Nephron (organoid): ENCODE results near the gene FBH1.
"Not testable (repeated sequence)": the region's sequence is repeated elsewhere in the genome, so short reads cannot be mapped to it uniquely, and the experiment has no call there.

ENCODE experiments used
- H3K27ac Mint-ChIP-seq, 3 experiments: 2 replicates each; pipeline ENCODE4 v1.8.0; 2020; ENCODE audit warnings: mixed read lengths in 3 of 3, mild to moderate bottlenecking in 2 of 3, moderate library complexity in 1 of 3
- H3K27me3 Mint-ChIP-seq: 2 replicates; pipeline ENCODE4 v1.8.0; 2021; ENCODE audit warnings: low read depth, mild to moderate bottlenecking, moderate library complexity, mixed read lengths
- H3K36me3 Mint-ChIP-seq: 2 replicates; pipeline ENCODE4 v1.8.0; 2020; ENCODE audit warnings: low read depth, mixed read lengths
- H3K4me1 Mint-ChIP-seq: 2 replicates; pipeline ENCODE4 v1.8.0; 2020; ENCODE audit warnings: mixed read lengths
- H3K4me3 Mint-ChIP-seq, 3 experiments: 2 replicates each; pipeline ENCODE4 v1.8.0; 2020; ENCODE audit warnings: mild to moderate bottlenecking in 3 of 3, mixed read lengths in 3 of 3, moderate library complexity in 2 of 3
- H3K9me3 Mint-ChIP-seq: 2 replicates; pipeline ENCODE4 v1.8.0; 2020; ENCODE audit warnings: mixed read lengths
- CTCF ChIP-seq, 3 experiments: fragments of 200-600 bp; sonication (generic); IDR thresholded peaks; one replicate each; pipeline ENCODE4 v1.5.0; 2021; ENCODE audit warnings: antibody characterized with exemption in 3 of 3; ENCODE audit not compliant: unreplicated experiment in 3 of 3

FBH1 gene

GRCh38 chr10:5860066-5860465, 30.0 kb upstream of the FBH1 start:
- H3K36me3 Mint-ChIP-seq: peaks cover 32% of the 10 kb centered on the region
- no peak overlapping the region for H3K4me3 Mint-ChIP-seq
- H3K27ac Mint-ChIP-seq: no peak overlapping the region
- no peak for TF ChIP-seq CTCF (IDR thresholded peaks at IDR 0.05; ENCODE audit: unreplicated experiment in 3 of 3)
- H3K9me3 Mint-ChIP-seq: no peaks in the 10 kb centered on the region
- H3K4me1 Mint-ChIP-seq: peaks cover 4% of the 10 kb centered on the region
- H3K27me3 Mint-ChIP-seq: peaks cover 3% of the 10 kb centered on the region

- TF ChIP-seq CTCF (IDR thresholded peaks at IDR 0.05; ENCODE audit: unreplicated experiment in 3 of 3): no peak
- H3K4me3 Mint-ChIP-seq: no peak overlapping the region
- no peak overlapping the region for H3K27ac Mint-ChIP-seq
- H3K27me3 Mint-ChIP-seq: no peaks in the 10 kb centered on the region
- H3K9me3 Mint-ChIP-seq: peaks cover 2% of the 10 kb centered on the region
- peaks cover 46% of the 10 kb centered on the region for H3K36me3 Mint-ChIP-seq
- peaks cover 4% of the 10 kb centered on the region for H3K4me1 Mint-ChIP-seq
These were observed 27.6 kb upstream of the FBH1 start for GRCh38 chr10:5862360-5862961.

- H3K36me3 Mint-ChIP-seq: peaks cover 53% of the 10 kb centered on the region
- not testable (repeated sequence) for H3K27me3 Mint-ChIP-seq, H3K4me1 Mint-ChIP-seq, H3K4me3 Mint-ChIP-seq, H3K27ac Mint-ChIP-seq, H3K9me3 Mint-ChIP-seq
These were observed 26.9 kb upstream of the FBH1 start for GRCh38 chr10:5862981-5863685.

- H3K27me3 Mint-ChIP-seq, H3K4me1 Mint-ChIP-seq, H3K4me3 Mint-ChIP-seq, H3K9me3 Mint-ChIP-seq, H3K27ac Mint-ChIP-seq: not testable (repeated sequence)
- H3K36me3 Mint-ChIP-seq: peaks cover 70% of the 10 kb centered on the region
These were observed 23.5 kb upstream of the FBH1 start for GRCh38 chr10:5866451-5867081.

- not testable (repeated sequence) for H3K4me3 Mint-ChIP-seq, H3K27me3 Mint-ChIP-seq, H3K9me3 Mint-ChIP-seq, H3K27ac Mint-ChIP-seq, H3K4me1 Mint-ChIP-seq
- peaks cover 72% of the 10 kb centered on the region for H3K36me3 Mint-ChIP-seq
These were observed 22.9 kb upstream of the FBH1 start for GRCh38 chr10:5867091-5867615.

GRCh38 chr10:5868383-5868782, 21.7 kb upstream of the FBH1 start:
- H3K27me3 Mint-ChIP-seq, H3K4me3 Mint-ChIP-seq, H3K27ac Mint-ChIP-seq, H3K9me3 Mint-ChIP-seq: not testable (repeated sequence)
- peaks cover 10% of the 10 kb centered on the region for H3K4me1 Mint-ChIP-seq
- peaks cover 61% of the 10 kb centered on the region for H3K36me3 Mint-ChIP-seq

- Mint-ChIP-seq H3K27me3 (no peaks in the 10 kb centered on the region), H3K4me1 (peaks cover 14% of the 10 kb centered on the region), H3K36me3 (peaks cover 61% of the 10 kb centered on the region), H3K9me3 (peaks cover 8% of the 10 kb centered on the region), H3K27ac (no peak overlapping the region), H3K4me3 (no peak overlapping the region)
- no peak for TF ChIP-seq CTCF (IDR thresholded peaks at IDR 0.05; ENCODE audit: unreplicated experiment in 3 of 3)
These were observed 20.9 kb upstream of the FBH1 start for GRCh38 chr10:5869156-5869555.

GRCh38 chr10:5871596-5871995, 18.4 kb upstream of the FBH1 start:
- Mint-ChIP-seq H3K36me3 (peaks cover 67% of the 10 kb centered on the region), H3K27ac (peak overlapping the region in 2 of 3 experiments; percentile 3 to 41), H3K9me3 (peaks cover 8% of the 10 kb centered on the region), H3K4me1 (peaks cover 14% of the 10 kb centered on the region), H3K4me3 (no peak overlapping the region), H3K27me3 (no peaks in the 10 kb centered on the region)
- no peak for TF ChIP-seq CTCF (IDR thresholded peaks at IDR 0.05; ENCODE audit: unreplicated experiment in 3 of 3)
